ENCODE measurements around the gene SRC. TPM values are rescaled to one million over a fixed set of nuclear protein-coding genes. Genes with fewer than 3 reads are reported as not detected.
A peak's percentile ranks its signal among the peaks of the same experiment; 100 is the strongest.

SRC gene
- total RNA-seq, 1 donor from 2014 or later = 64.0 TPM

GRCh38 chr20:37450344-37450743 lies 104.4 kb downstream of the SRC start:
- no peak overlapping the region for H3K27ac ChIP-seq
- no peak for ATAC-seq
- H3K27me3 ChIP-seq = no peaks in the 10 kb centered on the region
- H3K36me3 ChIP-seq = no peaks in the 10 kb centered on the region
- DNase-seq = no peak
- intact Hi-C loops (cut with DNase I) = no loop called here
- no peaks in the 10 kb centered on the region for H3K4me1 ChIP-seq
- no peak for TF ChIP-seq CTCF (IDR thresholded peaks at IDR 0.05)
- H3K9me3 ChIP-seq = no peaks in the 10 kb centered on the region
- H3K4me3 ChIP-seq = no peak overlapping the region

- Histone ChIP-seq H3K27ac (no peak overlapping the region), H3K4me3 (no peak overlapping the region), H3K36me3 (no peaks in the 10 kb centered on the region), H3K9me3 (peaks cover under 1% of the 10 kb centered on the region), H3K27me3 (no peaks in the 10 kb centered on the region), H3K4me1 (no peaks in the 10 kb centered on the region)
- ATAC-seq = no peak
- DNase-seq = peak; percentile 26
- intact Hi-C loops (cut with DNase I) = no loop called here
- TF ChIP-seq CTCF (IDR thresholded peaks at IDR 0.05) = no peak
Observed at GRCh38 chr20:37451616-37452015, 105.7 kb downstream of the SRC start.

- H3K4me1 ChIP-seq = no peaks in the 10 kb centered on the region
- no peak for TF ChIP-seq CTCF (IDR thresholded peaks at IDR 0.05)
- no peaks in the 10 kb centered on the region for H3K27me3 ChIP-seq
- H3K36me3 ChIP-seq = no peaks in the 10 kb centered on the region
- H3K27ac ChIP-seq = no peak overlapping the region
- DNase-seq (peak; percentile 15), ATAC-seq (no peak)
- intact Hi-C loops (cut with DNase I) = no loop called here
- no peak overlapping the region for H3K4me3 ChIP-seq
- peaks cover 5% of the 10 kb centered on the region for H3K9me3 ChIP-seq
Observed at GRCh38 chr20:37452236-37452635, 106.3 kb downstream of the SRC start.

- Histone ChIP-seq H3K27me3 (no peaks in the 10 kb centered on the region), H3K9me3 (peaks cover 5% of the 10 kb centered on the region), H3K4me3 (no peak overlapping the region), H3K27ac (no peak overlapping the region), H3K4me1 (no peaks in the 10 kb centered on the region), H3K36me3 (no peaks in the 10 kb centered on the region)
- ATAC-seq = no peak
- intact Hi-C loops (cut with DNase I) = no loop called here
- DNase-seq = peak; percentile 11
- TF ChIP-seq CTCF (IDR thresholded peaks at IDR 0.05) = no peak
Observed at GRCh38 chr20:37453288-37453687, 107.3 kb downstream of the SRC start.

GRCh38 chr20:37453836-37454235 lies 107.9 kb downstream of the SRC start:
- ATAC-seq = no peak
- Histone ChIP-seq H3K36me3 (no peaks in the 10 kb centered on the region), H3K27ac (no peak overlapping the region), H3K9me3 (peaks cover 5% of the 10 kb centered on the region), H3K4me3 (no peak overlapping the region), H3K27me3 (no peaks in the 10 kb centered on the region), H3K4me1 (no peaks in the 10 kb centered on the region)
- TF ChIP-seq CTCF (IDR thresholded peaks at IDR 0.05) = no peak
- peak; percentile 31 for DNase-seq
- intact Hi-C loops (cut with DNase I) = no loop called here

Data from upper lobe of right lung (tissue), 1 donor.